Measurements from ENCODE around the gene PRX.

PRX gene

DNA sequence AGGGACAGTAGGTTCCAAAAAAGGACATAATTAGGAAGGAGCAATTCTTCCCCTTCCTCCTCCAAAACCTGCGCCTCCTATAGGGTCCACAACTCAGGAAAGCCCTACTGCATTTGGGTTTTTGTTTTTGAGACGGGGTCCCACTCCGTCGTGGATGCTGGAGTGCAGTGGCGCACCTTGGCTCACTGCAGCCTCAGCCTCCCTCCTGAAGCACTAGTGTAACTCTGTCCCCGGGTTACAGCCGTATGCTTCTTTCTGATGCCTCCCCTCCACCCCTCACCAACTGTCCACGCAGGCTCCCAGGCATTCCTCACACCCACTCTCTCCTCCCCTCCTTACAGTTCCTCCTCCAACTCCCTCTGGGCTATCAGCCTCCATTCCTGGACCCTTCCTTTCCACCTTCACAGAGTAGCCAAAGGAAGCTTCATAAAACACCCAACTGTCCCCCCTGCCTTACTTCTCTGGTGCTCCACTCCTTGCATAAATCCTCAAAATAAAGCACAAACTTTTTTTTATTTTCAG lies 33.1 kb upstream of the PRX start:
- CTCF ChIA-PET = interaction anchor here (2.4 kb wide), 1 partner anchor 18 kb away, joined by 12 read pairs; no protein-coding TSS in a partner anchor
- H3K4me3 ChIP-seq (ENCODE audit: low read depth, low read length) = no peak overlapping the region
- DNase-seq (ENCODE audit: low read depth, low spot score) = no peak
- POLR2A ChIA-PET = no interaction called here
- TF ChIP-seq, protein P1, sequence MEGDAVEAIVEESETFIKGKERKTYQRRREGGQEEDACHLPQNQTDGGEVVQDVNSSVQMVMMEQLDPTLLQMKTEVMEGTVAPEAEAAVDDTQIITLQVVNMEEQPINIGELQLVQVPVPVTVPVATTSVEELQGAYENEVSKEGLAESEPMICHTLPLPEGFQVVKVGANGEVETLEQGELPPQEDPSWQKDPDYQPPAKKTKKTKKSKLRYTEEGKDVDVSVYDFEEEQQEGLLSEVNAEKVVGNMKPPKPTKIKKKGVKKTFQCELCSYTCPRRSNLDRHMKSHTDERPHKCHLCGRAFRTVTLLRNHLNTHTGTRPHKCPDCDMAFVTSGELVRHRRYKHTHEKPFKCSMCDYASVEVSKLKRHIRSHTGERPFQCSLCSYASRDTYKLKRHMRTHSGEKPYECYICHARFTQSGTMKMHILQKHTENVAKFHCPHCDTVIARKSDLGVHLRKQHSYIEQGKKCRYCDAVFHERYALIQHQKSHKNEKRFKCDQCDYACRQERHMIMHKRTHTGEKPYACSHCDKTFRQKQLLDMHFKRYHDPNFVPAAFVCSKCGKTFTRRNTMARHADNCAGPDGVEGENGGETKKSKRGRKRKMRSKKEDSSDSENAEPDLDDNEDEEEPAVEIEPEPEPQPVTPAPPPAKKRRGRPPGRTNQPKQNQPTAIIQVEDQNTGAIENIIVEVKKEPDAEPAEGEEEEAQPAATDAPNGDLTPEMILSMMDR (IDR thresholded peaks at IDR 0.05; ENCODE audit: insufficient read depth, low read length, missing control alignments) = no peak

GRCh38 chr19:40445780-40446262 lies 32.6 kb upstream of the PRX start:
- CTCF ChIA-PET = interaction anchor here (2.4 kb wide), 1 partner anchor 18 kb away, joined by 12 read pairs; no protein-coding TSS in a partner anchor
- DNase-seq (ENCODE audit: low read depth, low spot score) = no peak
- POLR2A ChIA-PET = no interaction called here
- TF ChIP-seq, protein P1 (IDR thresholded peaks at IDR 0.05; ENCODE audit: insufficient read depth, low read length, missing control alignments) = no peak
- no peak overlapping the region for H3K4me3 ChIP-seq (ENCODE audit: low read depth, low read length)

DNA sequence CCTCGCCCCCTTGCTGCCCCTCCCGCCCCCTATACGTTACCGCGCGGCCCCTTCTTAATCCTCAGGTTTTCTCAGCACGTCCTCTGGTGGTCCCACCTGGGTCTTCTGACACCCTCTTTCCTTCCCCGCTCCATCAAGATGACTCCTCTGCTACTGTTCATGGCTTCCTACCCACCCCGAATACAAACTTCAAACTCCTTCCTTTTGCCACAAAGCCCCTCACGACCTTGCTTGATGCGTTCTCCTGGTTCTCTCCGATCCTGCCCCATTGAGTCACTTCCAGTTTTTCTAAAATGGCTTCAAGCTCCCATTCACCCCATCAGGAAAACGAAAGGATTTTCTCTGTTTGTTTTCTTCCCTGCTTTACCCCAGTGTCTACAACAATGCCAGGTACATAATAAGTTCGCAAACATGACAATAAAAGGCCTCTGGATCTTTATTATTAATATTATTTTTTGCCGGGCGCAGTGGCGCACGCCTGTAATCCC lies 31.7 kb upstream of the PRX start:
- CTCF ChIA-PET = interaction anchor here (0.7 to 1.0 kb wide), 3 partner anchors 8 to 140 kb away, joined by 3 to 7 read pairs (median 3); no protein-coding TSS in a partner anchor
- TF ChIP-seq, protein P1 (IDR thresholded peaks at IDR 0.05; ENCODE audit: insufficient read depth, low read length, missing control alignments) = no peak
- H3K4me3 ChIP-seq (ENCODE audit: low read depth, low read length) = peak overlapping the region; percentile 98
- POLR2A ChIA-PET = interaction anchor here (0.6 kb wide), 1 partner anchor 314 kb away, joined by 3 read pairs; no protein-coding TSS in a partner anchor
- DNase-seq (ENCODE audit: low read depth, low spot score) = no peak

DNA sequence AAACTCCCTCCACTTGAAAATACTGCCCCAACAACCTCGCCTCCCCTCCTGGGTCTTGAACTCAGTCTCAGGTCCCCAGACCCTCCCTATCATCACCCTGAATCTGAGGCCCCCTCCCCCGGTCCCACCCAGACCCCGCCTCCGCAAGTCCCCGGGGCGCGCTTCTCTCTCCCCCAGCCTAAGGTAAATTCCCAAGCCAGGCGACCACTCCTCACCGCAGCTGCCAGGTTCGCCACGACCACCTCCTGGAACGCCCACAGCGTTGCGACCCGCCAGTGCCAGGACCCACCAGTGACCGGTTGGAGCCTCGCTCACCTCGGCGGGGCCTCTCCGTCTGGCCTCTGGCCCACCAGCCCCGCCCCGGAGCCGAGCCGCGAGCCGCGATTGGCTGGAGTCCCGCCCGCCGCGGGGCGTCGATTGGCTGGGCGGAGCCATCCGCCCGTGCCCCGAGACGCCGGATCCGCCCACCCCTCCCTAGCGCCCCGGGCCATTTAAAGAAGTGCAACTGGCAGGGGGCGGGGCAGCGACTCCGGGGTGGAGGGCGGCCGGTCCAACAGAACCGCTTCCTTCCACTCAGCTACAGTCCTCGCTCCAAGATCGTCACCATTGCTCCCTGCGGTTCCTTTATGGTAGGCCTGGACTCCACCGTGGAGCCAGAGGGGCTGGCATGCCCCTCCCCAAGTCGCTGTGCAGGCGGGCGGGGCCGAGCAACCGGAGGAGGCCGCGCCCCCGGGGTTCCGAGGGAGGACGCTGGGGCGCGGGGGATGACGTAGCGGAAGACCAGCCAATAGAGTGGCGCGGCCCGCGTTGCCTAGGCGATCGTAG lies 31.0 kb upstream of the PRX start, which contains the start of gene SERTAD3:
Gene SERTAD3 (minus strand): TSS at position 336 of the 825 bp plus-strand sequence. CDS start 2,255 bp downstream, outside the sequence.
- peak; percentile 44 for DNase-seq (ENCODE audit: low read depth, low spot score)
- CTCF ChIA-PET = interaction anchor here (0.7 to 5.8 kb wide), 7 partner anchors 9 to 159 kb away, joined by 3 to 20 read pairs (median 7); partner anchors contain the start of gene SERTAD1
- peak within 1 kb of the TSS; percentile 98 for H3K4me3 ChIP-seq (ENCODE audit: low read depth, low read length)
- POLR2A ChIA-PET = interaction anchor here (0.6 to 3.4 kb wide), 3 partner anchors 18 to 315 kb away, joined by 3 to 37 read pairs (median 9); partner anchors contain the start of gene SERTAD1
- TF ChIP-seq, protein P1 (IDR thresholded peaks at IDR 0.05; ENCODE audit: insufficient read depth, low read length, missing control alignments) = no peak

DNA sequence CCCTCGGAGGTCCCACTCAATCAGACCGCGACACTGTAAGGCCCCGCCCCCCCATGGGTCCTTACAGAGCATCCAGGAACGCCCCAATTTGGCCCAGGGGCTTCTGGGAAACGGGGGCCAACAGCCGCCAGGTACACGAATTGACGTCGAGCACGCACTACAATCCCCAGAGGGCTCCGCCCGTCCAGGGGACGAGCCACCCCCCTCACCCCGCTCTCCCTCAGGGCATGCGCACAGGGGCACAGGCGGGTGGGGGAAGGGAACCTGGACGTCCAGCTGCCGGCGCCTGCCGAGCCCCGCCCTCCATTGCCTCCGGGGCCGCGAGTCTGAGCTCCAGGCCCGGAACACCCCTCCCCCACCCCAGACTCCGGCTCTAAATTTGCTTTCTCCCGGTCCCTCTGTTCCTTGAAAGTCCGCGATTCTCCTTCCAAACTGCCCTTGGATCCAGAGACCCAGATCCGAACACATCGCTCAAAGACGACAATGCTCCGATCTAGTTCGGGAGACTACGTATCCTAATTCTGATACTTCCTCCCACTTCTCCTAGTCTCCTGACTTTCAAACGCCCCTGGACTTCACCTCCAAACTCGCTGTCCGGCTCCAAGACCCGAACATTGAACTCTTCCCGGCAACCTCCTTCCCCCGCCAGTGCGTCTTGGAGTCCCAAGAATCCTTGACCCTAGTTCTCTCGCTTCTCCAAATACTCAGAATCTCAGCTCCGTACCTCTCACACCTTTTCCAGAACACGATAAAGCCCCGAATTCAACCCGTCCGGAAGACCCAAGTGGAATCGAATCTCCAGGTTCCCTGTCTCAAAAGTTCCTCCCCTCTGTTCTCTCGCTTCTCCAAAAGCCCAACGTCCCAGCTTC lies 30.2 kb upstream of the PRX start:
- peak; percentile 96 for DNase-seq (ENCODE audit: low read depth, low spot score)
- ChIA-PET CTCF (interaction anchor here (0.9 to 5.8 kb wide), 9 partner anchors 10 to 191 kb away, joined by 3 to 20 read pairs (median 5); partner anchors contain the start of gene SERTAD1), POLR2A (interaction anchor here (0.6 to 3.4 kb wide), 11 partner anchors 9 to 459 kb away, joined by 3 to 37 read pairs (median 7); partner anchors contain the start of genes BLVRB and SERTAD1)
- TF ChIP-seq, protein P1 (IDR thresholded peaks at IDR 0.05; ENCODE audit: insufficient read depth, low read length, missing control alignments) = no peak
- H3K4me3 ChIP-seq (ENCODE audit: low read depth, low read length) = peak overlapping the region; percentile 98
